OCI-LY7 (cell line): ENCODE data around the gene RASSF9. TPM values are rescaled to one million over a fixed set of nuclear protein-coding genes. Genes with fewer than 3 reads are reported as not detected.

Source experiments
- BruUV-seq: library from RNA; stranded (reverse); fragments of 400-500 nt; replicated peaks from 2 replicates; lab custom pipeline; 2021; lab: Mats Ljungman, UMichigan
- CTCF ChIA-PET: fragments of 300-600 bp; sonication (Branson Sonifier 250); formaldehyde crosslinking; loops from one replicate; lab custom pipeline; 2022; ENCODE audit warnings: antibody characterized with exemption; ENCODE audit not compliant: unreplicated experiment; lab: Charles Lee
- POLR2A ChIA-PET: fragments of 300-600 bp; sonication (Branson Sonifier 250); formaldehyde crosslinking; loops from one replicate; lab custom pipeline; 2022; ENCODE audit warnings: antibody characterized with exemption; lab: Charles Lee
- DNase-seq: peaks from one replicate; pipeline ENCODE4 v3.0.0-alpha.2; 2015; ENCODE audit warnings: low spot score
- H2AFZ ChIP-seq: fragments of 200-600 bp; sonication (generic), shearing (Covaris generic); 2 replicates; pipeline ENCODE4 v1.6.1; 2014; ENCODE audit warnings: mild to moderate bottlenecking, antibody characterized with exemption, low read length, moderate library complexity
- H3K27ac ChIP-seq: fragments of 200-600 bp; sonication (generic); 2 replicates; pipeline ENCODE4 v1.5.1; 2014; ENCODE audit warnings: mixed run types, low read depth, mild to moderate bottlenecking, moderate library complexity, low read length, inconsistent platforms; ENCODE audit not compliant: poor library complexity, severe bottlenecking
- H3K36me3 ChIP-seq: fragments of 200-600 bp; sonication (generic); 2 replicates; pipeline ENCODE4 v1.6.1; 2014; ENCODE audit warnings: mild to moderate bottlenecking, antibody characterized with exemption, low read length, moderate library complexity, mixed read lengths; ENCODE audit not compliant: insufficient read depth
- H3K4me1 ChIP-seq: fragments of 200-600 bp; sonication (generic); 2 replicates; pipeline ENCODE4 v1.5.1; 2014; ENCODE audit warnings: mild to moderate bottlenecking, low read length; ENCODE audit not compliant: insufficient read depth, poor library complexity, severe bottlenecking
- H3K4me2 ChIP-seq: fragments of 200-600 bp; sonication (generic); 2 replicates; pipeline ENCODE4 v1.6.1; 2014; ENCODE audit warnings: mild to moderate bottlenecking, low read length
- H3K4me3 ChIP-seq: fragments of 200-600 bp; sonication (generic); 2 replicates; pipeline ENCODE4 v1.5.1; 2014; ENCODE audit warnings: mild to moderate bottlenecking, low read depth, low read length; ENCODE audit not compliant: poor library complexity, severe bottlenecking
- H3K79me2 ChIP-seq: fragments of 200-600 bp; sonication (generic); 2 replicates; pipeline ENCODE4 v1.6.1; 2016; ENCODE audit warnings: low read depth, mild to moderate bottlenecking, low read length, moderate library complexity, mixed read lengths; ENCODE audit not compliant: insufficient read depth
- H3K9me2 ChIP-seq: fragments of 200-600 bp; sonication (generic); 2 replicates; pipeline ENCODE4 v1.6.1; 2016; ENCODE audit warnings: mild to moderate bottlenecking, low read length, mixed read lengths; ENCODE audit not compliant: insufficient read depth
- H3K9me3 ChIP-seq: fragments of 200-600 bp; sonication (generic); 2 replicates; pipeline ENCODE4 v1.6.1; 2014; ENCODE audit warnings: mild to moderate bottlenecking, mixed run types, low read length, mixed read lengths
- H4K20me1 ChIP-seq: fragments of 200-600 bp; sonication (generic); 2 replicates; pipeline ENCODE4 v1.6.1; 2014; ENCODE audit warnings: mild to moderate bottlenecking, antibody characterized with exemption, low read length, moderate library complexity, mixed read lengths; ENCODE audit not compliant: insufficient read depth
- CTCF ChIP-seq: fragments of 200-600 bp; sonication (generic); conservative IDR thresholded peaks from 2 replicates; pipeline ENCODE4 v1.5.1; 2014; ENCODE audit warnings: mild to moderate bottlenecking, antibody characterized with exemption, low read length, moderate library complexity, mixed read lengths
- EZH2phosphoT487 ChIP-seq: fragments of 200-600 bp; sonication (generic); IDR thresholded peaks from 2 replicates; pipeline ENCODE4 v1.6.1; 2018; ENCODE audit warnings: low read depth, borderline replicate concordance, mild to moderate bottlenecking, mixed run types, antibody characterized with exemption, low read length, moderate library complexity, mixed read lengths
- intact Hi-C: fragments of 100-400 bp; cut with micrococcal nuclease; formaldehyde crosslinking; loops from one replicate; pipeline ENCODE4 v1.10.0; 2022; ENCODE audit not compliant: unreplicated experiment
- total RNA-seq, 2 experiments: library from RNA; depleted of rRNA in 1 of 2; stranded (reverse); fragments of >200 nt in 1 of 2; shearing (Covaris generic) in 1 of 2; gene quantifications; 2 replicates each; pipeline ENCODE4 v1.2.3, GENCODE V29; 2014 to 2022

The RASSF9 gene
- total RNA-seq, 2 experiments from 2014 or later, result not detected

GRCh38 chr12:85877459-85877858, 41.2 kb upstream of the RASSF9 start:
- intact Hi-C loops, result no loop called here
- no peaks in the 10 kb centered on the region for H3K79me2 ChIP-seq
- no peaks in the 10 kb centered on the region for H4K20me1 ChIP-seq
- no peaks in the 10 kb centered on the region for H3K36me3 ChIP-seq
- no TSS peak for BruUV-seq
- H3K4me2 ChIP-seq, result no peak overlapping the region
- no peak for DNase-seq
- TF ChIP-seq CTCF (no peak), EZH2phosphoT487 (no peak)
- no peaks in the 10 kb centered on the region for H3K4me1 ChIP-seq
- no peak overlapping the region for H2AFZ ChIP-seq
- ChIA-PET POLR2A (no interaction called here), CTCF (no interaction called here)
- H3K27ac ChIP-seq, result no peak overlapping the region
- H3K9me2 ChIP-seq, result no peaks in the 10 kb centered on the region
- no peaks in the 10 kb centered on the region for H3K9me3 ChIP-seq
- no peak overlapping the region for H3K4me3 ChIP-seq

- Histone ChIP-seq H4K20me1 (no peaks in the 10 kb centered on the region), H3K27ac (no peak within 1 kb of the TSS), H3K9me3 (no peaks in the 10 kb centered on the region), H2AFZ (0 out of 2 replicates have a peak within 1 kb of the TSS, but pooled peaks have one; percentile 39), H3K4me3 (no peak within 1 kb of the TSS), H3K36me3 (no peaks in the 10 kb centered on the region), H3K4me1 (no peaks in the 10 kb centered on the region), H3K79me2 (no peaks in the 10 kb centered on the region), H3K9me2 (no peaks in the 10 kb centered on the region), H3K4me2 (no peak within 1 kb of the TSS)
- DNase-seq, result peak; percentile 24
- intact Hi-C loops, result loop anchor here (5.0 kb wide), 1 partner anchor 407 kb away; no protein-coding TSS in a partner anchor
- ChIA-PET CTCF (interaction anchor here (0.6 kb wide), 1 partner anchor 225 kb away, joined by 4 read pairs; no protein-coding TSS in a partner anchor), POLR2A (no interaction called here)
- no peak for TF ChIP-seq EZH2phosphoT487
- TF ChIP-seq CTCF, result no peak
- no TSS peak for BruUV-seq
Observed at GRCh38 chr12:85874031-85874461, 37.8 kb upstream of the RASSF9 start, which contains the start of gene NTS. Gene NTS, plus strand, starts transcription at chr12:85874295. Its CDS starts 109 bp downstream, at chr12:85874404.

GRCh38 chr12:85872497-85873091, 36.4 kb upstream of the RASSF9 start:
- peak; percentile 67 for DNase-seq
- no peak overlapping the region for H3K4me3 ChIP-seq
- H2AFZ ChIP-seq, result no peak overlapping the region
- ChIA-PET CTCF (interaction anchor here (1.0 kb wide), 1 partner anchor 447 kb away, joined by 4 read pairs; no protein-coding TSS in a partner anchor), POLR2A (no interaction called here)
- TF ChIP-seq CTCF (peak; percentile 88), EZH2phosphoT487 (no peak)
- no peaks in the 10 kb centered on the region for H3K4me1 ChIP-seq
- H3K79me2 ChIP-seq, result no peaks in the 10 kb centered on the region
- no peak overlapping the region for H3K27ac ChIP-seq
- BruUV-seq, result no TSS peak
- no peaks in the 10 kb centered on the region for H3K9me3 ChIP-seq
- no peaks in the 10 kb centered on the region for H3K9me2 ChIP-seq
- no peaks in the 10 kb centered on the region for H4K20me1 ChIP-seq
- intact Hi-C loops, result loop anchor here (2.0 to 5.0 kb wide), 2 partner anchors 405 to 448 kb away; no protein-coding TSS in a partner anchor
- H3K4me2 ChIP-seq, result no peak overlapping the region
- no peaks in the 10 kb centered on the region for H3K36me3 ChIP-seq
